Mesothelial cell of epicardium (in vitro differentiated cells): Measurements from ENCODE around the gene PEX11B. TPM values are rescaled to one million over a fixed set of nuclear protein-coding genes. Genes with fewer than 3 reads are reported as not detected.

Source experiments
- DNase-seq, 2 experiments: peaks; one replicate each; pipeline ENCODE4 v3.0.0; 2021; ENCODE audit warnings: low spot score in 2 of 2; ENCODE audit not compliant: unreplicated experiment in 2 of 2
- H3K27ac Mint-ChIP-seq: 2 replicates; pipeline ENCODE4 v1.8.0; 2021; ENCODE audit warnings: mixed read lengths
- H3K27me3 Mint-ChIP-seq: 2 replicates; pipeline ENCODE4 v1.8.0; 2021; ENCODE audit warnings: low read depth, mixed read lengths
- H3K36me3 Mint-ChIP-seq: 2 replicates; pipeline ENCODE4 v1.8.0; 2021; ENCODE audit warnings: mixed read lengths
- H3K4me1 Mint-ChIP-seq: 2 replicates; pipeline ENCODE4 v1.8.0; 2021; ENCODE audit warnings: mixed read lengths
- H3K4me3 Mint-ChIP-seq: 2 replicates; pipeline ENCODE4 v1.8.0; 2021; ENCODE audit warnings: mild to moderate bottlenecking, moderate library complexity, mixed read lengths
- H3K9me3 Mint-ChIP-seq: 2 replicates; pipeline ENCODE4 v1.8.0; 2021; ENCODE audit warnings: mixed read lengths
- total RNA-seq: library from RNA; stranded (reverse); gene quantifications from 3 replicates; pipeline ENCODE4 v1.2.1, GENCODE V29; 2021
- TF ChIP-seq, protein P1 (sequence below): fragments of 200-600 bp; sonication (generic); IDR thresholded peaks from one replicate; pipeline ENCODE4 v1.5.0; 2021; ENCODE audit warnings: antibody characterized with exemption; ENCODE audit not compliant: unreplicated experiment

The PEX11B gene
- total RNA-seq, 1 donor from 2014 or later, result 26.8 TPM

DNA sequence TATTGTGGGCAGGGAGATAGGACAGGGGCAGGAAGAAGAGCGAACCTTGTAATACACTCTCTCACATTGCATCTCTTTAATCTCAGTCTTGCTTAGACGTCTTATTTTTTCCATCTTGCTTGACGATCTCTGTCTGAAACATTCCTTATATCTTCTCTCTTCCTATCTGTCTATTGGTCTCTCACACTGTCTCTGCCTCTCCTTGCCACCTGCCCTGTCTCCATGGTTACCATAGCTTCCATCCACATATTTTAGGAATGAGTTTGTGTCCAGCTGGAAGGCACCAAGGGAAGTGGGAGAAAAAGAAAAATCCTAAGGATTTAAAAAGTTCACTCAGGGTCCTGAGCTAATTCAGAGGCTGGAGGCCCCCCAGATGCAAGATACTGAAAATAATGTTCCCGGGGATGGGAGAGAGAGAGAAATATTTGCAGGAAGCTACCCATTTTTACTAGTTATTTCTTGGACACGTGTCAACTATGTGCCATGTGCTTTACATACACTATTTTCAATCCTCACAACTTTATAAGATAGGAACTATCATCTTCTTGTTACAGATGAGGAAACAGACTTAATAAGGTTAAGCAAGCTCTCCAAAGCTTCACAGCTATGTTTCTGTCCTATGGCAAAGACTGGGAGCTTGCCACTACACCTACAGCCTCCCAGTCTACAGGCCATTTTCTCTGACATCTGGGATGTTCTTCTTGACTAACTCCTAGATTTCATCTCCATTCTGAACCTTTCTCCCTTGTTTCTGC, 44.9 kb upstream of the PEX11B start:
- peaks cover 40% of the 10 kb centered on the region for H3K4me1 Mint-ChIP-seq
- H3K9me3 Mint-ChIP-seq, result peaks cover 8% of the 10 kb centered on the region

DNA sequence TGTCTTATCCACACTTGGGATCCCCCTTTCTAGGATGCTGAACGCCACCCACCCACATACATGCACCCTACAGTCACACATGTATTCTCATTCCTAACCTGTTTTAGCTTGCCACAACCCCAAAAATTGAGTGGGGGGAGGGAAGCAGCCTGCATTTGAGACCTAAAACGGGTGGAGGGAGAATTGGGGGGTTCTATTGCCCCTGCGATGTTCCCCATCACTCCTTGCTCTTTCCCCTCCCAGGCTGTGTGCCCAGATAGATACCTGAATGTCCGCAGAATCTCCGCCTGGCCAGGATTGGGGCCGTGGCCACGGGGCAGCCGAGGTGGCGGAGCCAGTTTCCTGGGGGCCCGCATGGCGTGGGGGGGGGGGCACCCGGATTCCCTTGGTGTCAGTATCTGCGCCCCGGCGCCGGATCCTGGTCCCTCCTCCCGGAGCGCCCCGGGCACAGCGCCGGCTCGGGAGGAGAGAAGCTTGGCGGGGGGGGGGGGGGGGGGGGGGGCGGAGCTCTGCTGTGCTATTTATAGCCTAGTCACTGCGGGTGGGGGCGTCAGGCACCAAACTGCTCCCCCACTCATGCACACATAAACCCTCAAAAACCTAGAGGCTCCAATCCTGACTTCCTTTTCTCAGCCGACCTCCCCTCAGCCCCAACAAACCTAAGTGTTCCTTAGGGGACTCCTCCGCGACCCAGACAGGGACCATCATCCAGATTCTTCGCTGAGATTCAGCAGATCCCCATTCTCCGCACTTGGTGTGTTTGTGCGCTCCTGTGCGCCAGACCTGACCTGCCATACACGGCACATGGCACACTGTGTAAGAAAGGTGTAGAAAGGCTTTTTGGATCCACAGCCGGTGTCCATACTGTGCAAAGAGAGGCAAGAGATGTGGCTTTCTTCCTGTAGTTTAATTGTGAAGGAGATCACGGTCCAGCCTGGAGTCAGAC, 43.9 kb upstream of the PEX11B start:
- peaks cover 49% of the 10 kb centered on the region for H3K27me3 Mint-ChIP-seq

More for the DNA sequence above, 44.9 kb upstream of the PEX11B start:
- H3K27me3 Mint-ChIP-seq, result peaks cover 44% of the 10 kb centered on the region
- H3K36me3 Mint-ChIP-seq, result peaks cover 5% of the 10 kb centered on the region
- peak overlapping the region; percentile 84 for H3K4me3 Mint-ChIP-seq
- DNase-seq, result no peak
- TF ChIP-seq, protein P1, sequence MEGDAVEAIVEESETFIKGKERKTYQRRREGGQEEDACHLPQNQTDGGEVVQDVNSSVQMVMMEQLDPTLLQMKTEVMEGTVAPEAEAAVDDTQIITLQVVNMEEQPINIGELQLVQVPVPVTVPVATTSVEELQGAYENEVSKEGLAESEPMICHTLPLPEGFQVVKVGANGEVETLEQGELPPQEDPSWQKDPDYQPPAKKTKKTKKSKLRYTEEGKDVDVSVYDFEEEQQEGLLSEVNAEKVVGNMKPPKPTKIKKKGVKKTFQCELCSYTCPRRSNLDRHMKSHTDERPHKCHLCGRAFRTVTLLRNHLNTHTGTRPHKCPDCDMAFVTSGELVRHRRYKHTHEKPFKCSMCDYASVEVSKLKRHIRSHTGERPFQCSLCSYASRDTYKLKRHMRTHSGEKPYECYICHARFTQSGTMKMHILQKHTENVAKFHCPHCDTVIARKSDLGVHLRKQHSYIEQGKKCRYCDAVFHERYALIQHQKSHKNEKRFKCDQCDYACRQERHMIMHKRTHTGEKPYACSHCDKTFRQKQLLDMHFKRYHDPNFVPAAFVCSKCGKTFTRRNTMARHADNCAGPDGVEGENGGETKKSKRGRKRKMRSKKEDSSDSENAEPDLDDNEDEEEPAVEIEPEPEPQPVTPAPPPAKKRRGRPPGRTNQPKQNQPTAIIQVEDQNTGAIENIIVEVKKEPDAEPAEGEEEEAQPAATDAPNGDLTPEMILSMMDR, result no peak
- peak overlapping the region; percentile 82 for H3K27ac Mint-ChIP-seq

DNA sequence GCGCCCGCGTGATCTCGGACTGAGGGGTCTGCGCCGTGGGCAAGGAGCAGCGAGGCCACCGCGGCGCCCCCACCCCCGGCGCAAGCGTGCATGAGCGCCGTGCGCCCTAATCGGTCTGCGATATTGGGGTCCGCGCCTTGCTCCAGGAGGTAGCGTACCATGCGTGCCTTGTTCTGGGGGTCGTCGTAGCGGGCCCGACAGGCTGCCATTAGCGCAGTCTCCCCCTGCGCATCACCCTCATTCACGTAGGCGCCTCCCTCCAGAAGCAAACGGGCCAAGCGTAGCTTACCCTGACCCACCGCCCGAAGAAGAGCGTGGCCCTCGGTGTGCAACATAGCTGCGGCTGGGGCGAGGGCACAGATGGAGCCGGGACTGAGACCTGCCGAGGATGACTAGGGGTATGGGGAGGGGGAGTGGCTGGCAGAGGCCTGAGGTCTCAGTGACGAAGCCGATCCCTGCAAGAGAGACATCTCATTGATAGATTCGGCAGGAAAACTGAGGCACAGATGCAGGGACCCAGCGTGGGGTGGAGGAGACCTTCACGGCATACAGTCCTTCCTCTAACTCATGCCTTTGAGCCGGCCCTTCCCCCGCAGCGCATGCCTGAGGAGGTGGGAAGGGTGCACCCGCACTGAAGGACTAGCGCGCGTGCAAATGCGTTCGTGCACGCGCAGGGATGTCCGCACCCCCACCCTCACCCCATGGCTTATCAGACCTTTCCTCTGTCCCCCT, 43.1 kb upstream of the PEX11B start:
- Mint-ChIP-seq H3K4me1 (peaks cover 52% of the 10 kb centered on the region), H3K36me3 (no peaks in the 10 kb centered on the region), H3K27ac (no peak overlapping the region), H3K27me3 (peaks cover 52% of the 10 kb centered on the region), H3K9me3 (no peaks in the 10 kb centered on the region), H3K4me3 (peak overlapping the region; percentile 86)
- DNase-seq, result no peak
- TF ChIP-seq, protein P1, result no peak

More for the DNA sequence above, 43.9 kb upstream of the PEX11B start:
- Mint-ChIP-seq H3K9me3 (peaks cover 1% of the 10 kb centered on the region), H3K36me3 (no peaks in the 10 kb centered on the region), H3K4me3 (peak overlapping the region; percentile 86), H3K27ac (no peak overlapping the region), H3K4me1 (peaks cover 45% of the 10 kb centered on the region)
- DNase-seq, result no peak
- TF ChIP-seq, protein P1, result no peak

DNA sequence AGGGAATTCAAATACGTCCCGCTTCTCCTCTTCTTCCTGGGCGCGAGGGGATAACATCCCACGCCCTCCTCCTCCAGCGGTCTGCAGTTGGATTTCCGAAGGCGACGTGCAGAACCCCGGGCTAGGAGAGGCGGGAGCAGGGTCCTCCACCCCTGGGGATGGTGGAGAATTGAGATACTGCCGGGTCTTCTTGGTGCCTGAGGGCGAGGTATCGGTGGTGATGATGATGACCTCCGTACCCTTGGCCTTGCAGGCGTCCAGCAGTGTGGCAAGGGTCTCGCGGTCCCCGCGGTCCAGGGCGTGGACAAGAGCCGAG, 42.5 kb upstream of the PEX11B start:
- H3K4me1 Mint-ChIP-seq, result peaks cover 53% of the 10 kb centered on the region
- no peaks in the 10 kb centered on the region for H3K9me3 Mint-ChIP-seq
- H3K27me3 Mint-ChIP-seq, result peaks cover 54% of the 10 kb centered on the region
- no peak for DNase-seq
- TF ChIP-seq, protein P1, result no peak
- no peaks in the 10 kb centered on the region for H3K36me3 Mint-ChIP-seq
- peak overlapping the region; percentile 86 for H3K4me3 Mint-ChIP-seq
- peak overlapping the region; percentile 72 for H3K27ac Mint-ChIP-seq

DNA sequence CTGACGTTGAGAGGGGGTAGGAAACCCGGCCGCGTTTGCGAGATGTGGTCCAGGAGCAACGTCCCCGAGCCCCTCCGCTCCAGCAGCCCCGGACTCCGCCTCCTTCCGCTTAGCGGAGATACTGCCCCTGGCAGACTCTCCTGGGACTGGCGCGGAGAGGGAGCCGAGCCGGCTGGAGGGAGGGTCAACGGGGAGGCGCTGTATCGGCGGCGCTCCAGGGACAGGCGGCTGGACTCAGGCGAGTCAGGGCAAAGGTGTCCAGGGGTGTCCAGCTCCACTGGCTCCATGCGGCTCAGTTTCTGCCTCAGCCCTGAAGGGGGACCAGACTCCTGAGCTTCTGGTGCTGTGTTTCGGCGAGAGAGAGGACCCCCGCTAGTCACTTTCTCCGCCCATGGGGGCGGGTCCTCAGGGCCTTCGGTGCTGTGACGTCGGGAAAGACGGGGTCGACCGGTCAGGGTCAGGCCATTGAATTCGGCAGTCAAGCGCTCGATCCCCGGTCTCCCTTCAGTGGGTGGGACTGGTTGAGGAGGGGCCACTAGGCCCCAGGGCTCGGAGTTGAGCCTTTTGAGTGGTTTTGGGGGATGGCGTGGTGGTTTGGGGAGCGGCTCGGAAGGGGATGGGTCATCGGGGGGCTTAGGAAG, 42.1 kb upstream of the PEX11B start:
- peaks cover 54% of the 10 kb centered on the region for H3K4me1 Mint-ChIP-seq
- peak overlapping the region; percentile 72 for H3K27ac Mint-ChIP-seq
- peaks cover 58% of the 10 kb centered on the region for H3K27me3 Mint-ChIP-seq

More for the DNA sequence above, 42.1 kb upstream of the PEX11B start:
- Mint-ChIP-seq H3K4me3 (peak overlapping the region; percentile 86), H3K9me3 (no peaks in the 10 kb centered on the region), H3K36me3 (no peaks in the 10 kb centered on the region)
- peak; percentile 52 to 78 for DNase-seq
- TF ChIP-seq, protein P1, result no peak
